Nephron (organoid): ENCODE measurements around the gene CD3E.

Source experiments
- H3K27ac Mint-ChIP-seq, 3 experiments: 2 replicates each; pipeline ENCODE4 v1.8.0; 2020; ENCODE audit warnings: mixed read lengths in 3 of 3, mild to moderate bottlenecking in 2 of 3, moderate library complexity in 1 of 3
- H3K27me3 Mint-ChIP-seq: 2 replicates; pipeline ENCODE4 v1.8.0; 2021; ENCODE audit warnings: low read depth, mild to moderate bottlenecking, moderate library complexity, mixed read lengths
- H3K36me3 Mint-ChIP-seq: 2 replicates; pipeline ENCODE4 v1.8.0; 2020; ENCODE audit warnings: low read depth, mixed read lengths
- H3K4me1 Mint-ChIP-seq: 2 replicates; pipeline ENCODE4 v1.8.0; 2020; ENCODE audit warnings: mixed read lengths
- H3K4me3 Mint-ChIP-seq, 3 experiments: 2 replicates each; pipeline ENCODE4 v1.8.0; 2020; ENCODE audit warnings: mild to moderate bottlenecking in 3 of 3, mixed read lengths in 3 of 3, moderate library complexity in 2 of 3
- H3K9me3 Mint-ChIP-seq: 2 replicates; pipeline ENCODE4 v1.8.0; 2020; ENCODE audit warnings: mixed read lengths
- TF ChIP-seq, protein P1 (sequence below), 3 experiments: fragments of 200-600 bp; sonication (generic); IDR thresholded peaks; one replicate each; pipeline ENCODE4 v1.5.0; 2021; ENCODE audit warnings: antibody characterized with exemption in 3 of 3; ENCODE audit not compliant: unreplicated experiment in 3 of 3

Gene CD3E

DNA sequence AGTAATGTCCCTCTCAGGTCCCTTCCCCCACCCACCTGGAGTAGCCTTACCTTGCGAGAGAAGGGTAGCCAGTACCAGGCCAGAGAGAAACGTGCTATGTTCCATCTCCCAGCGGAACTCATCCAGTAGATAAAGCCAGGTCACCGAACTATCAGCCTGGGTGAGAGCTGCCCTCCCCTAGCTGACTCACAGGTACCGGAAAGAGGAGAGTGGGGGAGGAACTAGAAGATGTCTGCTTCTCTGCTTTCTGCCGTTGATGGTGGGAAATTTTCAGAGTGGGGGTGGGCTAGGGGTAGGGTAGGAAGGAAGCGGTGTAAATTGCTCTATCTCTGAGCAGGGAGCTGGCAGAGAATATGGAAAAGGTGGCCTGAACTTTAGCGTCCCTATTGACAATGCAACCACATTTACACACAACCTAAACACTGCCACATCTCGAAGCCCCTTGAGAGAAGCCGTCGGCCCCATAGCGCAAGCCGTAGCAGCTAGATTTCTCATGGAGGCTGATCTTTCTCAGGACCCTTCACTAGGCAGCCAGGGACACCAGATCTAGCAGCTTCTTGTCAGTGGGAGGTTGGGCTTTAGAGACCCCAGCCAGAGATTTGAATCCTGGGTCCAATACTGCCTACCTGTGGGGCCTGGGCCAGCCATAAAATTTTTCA, 38.1 kb downstream of the CD3E start, which contains the start of gene CD3D:
Gene CD3D, minus strand, starts transcription at position 203 of the 659 bp plus-strand sequence. Its CDS starts 98 bp downstream, at position 105.
- Mint-ChIP-seq H3K4me1 (no peaks in the 10 kb centered on the region), H3K27ac (no peak within 1 kb of the TSS), H3K36me3 (no peaks in the 10 kb centered on the region), H3K4me3 (no peak within 1 kb of the TSS), H3K9me3 (peaks cover 3% of the 10 kb centered on the region), H3K27me3 (peaks cover 46% of the 10 kb centered on the region)
- TF ChIP-seq, protein P1, sequence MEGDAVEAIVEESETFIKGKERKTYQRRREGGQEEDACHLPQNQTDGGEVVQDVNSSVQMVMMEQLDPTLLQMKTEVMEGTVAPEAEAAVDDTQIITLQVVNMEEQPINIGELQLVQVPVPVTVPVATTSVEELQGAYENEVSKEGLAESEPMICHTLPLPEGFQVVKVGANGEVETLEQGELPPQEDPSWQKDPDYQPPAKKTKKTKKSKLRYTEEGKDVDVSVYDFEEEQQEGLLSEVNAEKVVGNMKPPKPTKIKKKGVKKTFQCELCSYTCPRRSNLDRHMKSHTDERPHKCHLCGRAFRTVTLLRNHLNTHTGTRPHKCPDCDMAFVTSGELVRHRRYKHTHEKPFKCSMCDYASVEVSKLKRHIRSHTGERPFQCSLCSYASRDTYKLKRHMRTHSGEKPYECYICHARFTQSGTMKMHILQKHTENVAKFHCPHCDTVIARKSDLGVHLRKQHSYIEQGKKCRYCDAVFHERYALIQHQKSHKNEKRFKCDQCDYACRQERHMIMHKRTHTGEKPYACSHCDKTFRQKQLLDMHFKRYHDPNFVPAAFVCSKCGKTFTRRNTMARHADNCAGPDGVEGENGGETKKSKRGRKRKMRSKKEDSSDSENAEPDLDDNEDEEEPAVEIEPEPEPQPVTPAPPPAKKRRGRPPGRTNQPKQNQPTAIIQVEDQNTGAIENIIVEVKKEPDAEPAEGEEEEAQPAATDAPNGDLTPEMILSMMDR (IDR thresholded peaks at IDR 0.05; ENCODE audit: unreplicated experiment in 3 of 3): no peak

DNA sequence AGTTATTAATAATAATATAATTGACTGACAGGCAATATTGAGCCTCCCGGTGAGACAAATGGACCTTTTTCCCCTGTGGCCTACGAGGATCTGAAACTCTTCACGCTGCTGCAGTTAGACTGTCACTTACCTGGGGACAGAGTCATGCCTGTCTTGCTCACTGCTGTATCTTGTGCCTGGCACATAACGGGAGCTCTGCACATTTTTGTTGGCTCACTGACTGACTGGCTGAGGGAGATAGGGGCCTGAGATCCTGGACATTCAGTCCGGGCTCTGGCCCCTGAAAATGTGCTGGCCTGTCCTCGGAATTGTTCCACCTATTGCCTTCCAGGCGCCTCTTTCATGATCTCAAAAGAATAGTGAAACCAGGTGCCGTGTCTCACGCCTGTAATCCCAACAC, 38.7 kb downstream of the CD3E start:
- Mint-ChIP-seq H3K36me3 (no peaks in the 10 kb centered on the region), H3K4me1 (no peaks in the 10 kb centered on the region), H3K27me3 (peaks cover 49% of the 10 kb centered on the region), H3K9me3 (peaks cover 3% of the 10 kb centered on the region), H3K27ac (no peak overlapping the region), H3K4me3 (no peak overlapping the region)
- TF ChIP-seq, protein P1 (IDR thresholded peaks at IDR 0.05; ENCODE audit: unreplicated experiment in 3 of 3): no peak

DNA sequence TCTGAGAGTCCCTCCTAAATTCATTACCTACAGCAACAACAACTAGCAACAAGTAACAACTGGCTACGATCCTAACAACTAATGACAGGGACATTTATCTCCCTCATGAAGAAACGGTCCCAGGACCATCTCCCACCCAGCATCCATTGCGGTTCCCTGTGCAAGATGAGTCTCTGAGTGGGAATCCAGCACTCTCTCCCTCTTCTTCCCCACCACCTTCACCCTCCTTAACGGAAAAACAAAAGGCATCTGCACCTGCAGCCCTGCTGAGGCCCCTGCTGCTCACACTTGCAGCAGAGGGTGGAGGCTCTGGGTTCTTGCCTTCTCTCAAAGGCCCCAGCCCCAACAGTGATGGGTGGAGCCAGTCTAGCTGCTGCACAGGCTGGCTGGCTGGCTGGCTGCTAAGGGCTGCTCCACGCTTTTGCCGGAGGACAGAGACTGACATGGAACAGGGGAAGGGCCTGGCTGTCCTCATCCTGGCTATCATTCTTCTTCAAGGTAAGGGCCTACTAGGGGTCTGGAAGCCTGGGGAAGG, 39.5 kb downstream of the CD3E start, which contains the start of gene CD3G:
Gene CD3G, plus strand, starts transcription at position 364 of the 535 bp plus-strand sequence. Its CDS starts 80 bp downstream, at position 444.
- Mint-ChIP-seq H3K9me3 (peaks cover 3% of the 10 kb centered on the region), H3K36me3 (no peaks in the 10 kb centered on the region), H3K4me1 (no peaks in the 10 kb centered on the region), H3K27ac (no peak within 1 kb of the TSS), H3K4me3 (no peak within 1 kb of the TSS), H3K27me3 (peaks cover 57% of the 10 kb centered on the region)
- TF ChIP-seq, protein P1 (IDR thresholded peaks at IDR 0.05; ENCODE audit: unreplicated experiment in 3 of 3): no peak

DNA sequence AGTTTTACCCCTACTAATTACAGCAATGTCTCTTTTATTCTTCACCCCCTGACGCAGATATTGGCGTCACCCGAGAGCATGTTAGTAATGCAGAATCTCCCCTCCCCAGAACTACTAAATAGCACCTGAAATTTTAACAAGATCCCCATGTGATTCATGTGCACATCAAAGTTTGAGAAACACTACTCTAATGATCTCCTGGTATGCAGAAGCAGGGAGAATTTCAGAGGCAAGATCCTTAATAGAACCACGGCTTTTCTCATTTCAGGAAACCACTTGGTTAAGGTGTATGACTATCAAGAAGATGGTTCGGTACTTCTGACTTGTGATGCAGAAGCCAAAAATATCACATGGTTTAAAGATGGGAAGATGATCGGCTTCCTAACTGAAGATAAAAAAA, 44.9 kb downstream of the CD3E start:
- Mint-ChIP-seq H3K4me3 (no peak overlapping the region), H3K27me3 (peaks cover 77% of the 10 kb centered on the region), H3K36me3 (no peaks in the 10 kb centered on the region), H3K27ac (no peak overlapping the region), H3K4me1 (no peaks in the 10 kb centered on the region), H3K9me3 (peaks cover 3% of the 10 kb centered on the region)
- TF ChIP-seq, protein P1 (IDR thresholded peaks at IDR 0.05; ENCODE audit: unreplicated experiment in 3 of 3): no peak

DNA sequence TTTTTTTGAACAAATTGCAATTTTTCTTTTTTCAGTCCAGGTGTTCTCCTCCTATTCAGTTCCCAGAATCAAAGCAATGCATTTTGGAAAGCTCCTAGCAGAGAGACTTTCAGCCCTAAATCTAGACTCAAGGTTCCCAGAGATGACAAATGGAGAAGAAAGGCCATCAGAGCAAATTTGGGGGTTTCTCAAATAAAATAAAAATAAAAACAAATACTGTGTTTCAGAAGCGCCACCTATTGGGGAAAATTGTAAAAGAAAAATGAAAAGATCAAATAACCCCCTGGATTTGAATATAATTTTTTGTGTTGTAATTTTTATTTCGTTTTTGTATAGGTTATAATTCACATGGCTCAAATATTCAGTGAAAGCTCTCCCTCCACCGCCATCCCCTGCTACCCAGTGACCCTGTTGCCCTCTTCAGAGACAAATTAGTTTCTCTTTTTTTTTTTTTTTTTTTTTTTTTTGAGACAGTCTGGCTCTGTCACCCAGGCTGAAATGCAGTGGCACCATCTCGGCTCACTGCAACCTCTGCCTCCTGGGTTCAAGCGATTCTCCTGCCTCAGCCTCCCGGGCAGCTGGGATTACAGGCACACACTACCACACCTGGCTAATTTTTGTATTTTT, 48.7 kb downstream of the CD3E start:
- H3K27me3 Mint-ChIP-seq: peaks cover 45% of the 10 kb centered on the region
- H3K4me3 Mint-ChIP-seq: no peak overlapping the region
- no peaks in the 10 kb centered on the region for H3K4me1 Mint-ChIP-seq
- H3K36me3 Mint-ChIP-seq: no peaks in the 10 kb centered on the region
- H3K27ac Mint-ChIP-seq: no peak overlapping the region
- TF ChIP-seq, protein P1 (IDR thresholded peaks at IDR 0.05; ENCODE audit: unreplicated experiment in 3 of 3): peak; percentile 52 to 68 (median 58)
- H3K9me3 Mint-ChIP-seq: no peaks in the 10 kb centered on the region
